GM23338 (cell line): Measurements from ENCODE around the gene IL7R. TPM values are rescaled to one million over a fixed set of nuclear protein-coding genes. Genes with fewer than 3 reads are reported as not detected.
A peak's percentile ranks its signal among the peaks of the same experiment; 100 is the strongest.

Experiments used
- ATAC-seq: fragments of 200-7000 bp; cut with Tn5 transposase; 3 replicates; pipeline ENCODE4 v1.9.1; 2020
- DNase-seq: peaks from one replicate; pipeline ENCODE4 v3.0.0-alpha.2; 2015; ENCODE audit warnings: low spot score
- H2AFZ ChIP-seq: fragments of 200-600 bp; sonication (generic); 2 replicates; pipeline ENCODE4 v1.8.0; 2016; ENCODE audit warnings: antibody characterized with exemption, mild to moderate bottlenecking, moderate library complexity
- H3F3A ChIP-seq: fragments of 200-600 bp; sonication (generic); replicated peaks from 2 replicates; pipeline ENCODE4 v1.8.0; 2017; ENCODE audit warnings: antibody characterized with exemption, mixed run types, low read depth
- H3K27ac ChIP-seq: fragments of 200-600 bp; sonication (generic); 2 replicates; pipeline ENCODE4 v1.6.1; 2016; ENCODE audit warnings: low read depth
- H3K27me3 ChIP-seq: fragments of 200-600 bp; sonication (generic); 2 replicates; pipeline ENCODE4 v1.8.0; 2016; ENCODE audit warnings: mild to moderate bottlenecking, mixed run types, moderate library complexity; ENCODE audit not compliant: insufficient read depth
- H3K36me3 ChIP-seq: fragments of 200-600 bp; sonication (generic); 2 replicates; pipeline ENCODE4 v1.8.0; 2016; ENCODE audit warnings: mild to moderate bottlenecking; ENCODE audit not compliant: insufficient read depth
- H3K4me1 ChIP-seq: fragments of 200-600 bp; sonication (generic); 2 replicates; pipeline ENCODE4 v1.8.0; 2016; ENCODE audit warnings: mild to moderate bottlenecking, moderate library complexity; ENCODE audit not compliant: insufficient read depth
- H3K4me2 ChIP-seq: fragments of 200-600 bp; sonication (generic); 2 replicates; pipeline ENCODE4 v1.7.1; 2017; ENCODE audit warnings: mixed run types
- H3K4me3 ChIP-seq: fragments of 200-600 bp; sonication (generic); 2 replicates; pipeline ENCODE4 v1.6.1; 2016; ENCODE audit warnings: mixed run types
- H3K79me2 ChIP-seq: fragments of 200-600 bp; sonication (generic); replicated peaks from 2 replicates; pipeline ENCODE4 v1.8.0; 2017; ENCODE audit warnings: mild to moderate bottlenecking; ENCODE audit not compliant: insufficient read depth
- H3K9me2 ChIP-seq: fragments of 200-600 bp; sonication (generic); 2 replicates; pipeline ENCODE4 v1.8.0; 2017; ENCODE audit not compliant: insufficient read depth
- H4K20me1 ChIP-seq: fragments of 200-600 bp; sonication (generic); replicated peaks from 2 replicates; pipeline ENCODE4 v1.8.0; 2017; ENCODE audit warnings: mild to moderate bottlenecking; ENCODE audit not compliant: insufficient read depth
- H3K27ac Mint-ChIP-seq: 2 replicates; pipeline ENCODE4 v1.8.0; 2020; ENCODE audit warnings: inconsistent platforms, mild to moderate bottlenecking, moderate library complexity, mixed read lengths
- H3K27me3 Mint-ChIP-seq: 3 replicates; pipeline ENCODE4 v1.8.0; 2022; ENCODE audit warnings: low read depth, mild to moderate bottlenecking, moderate library complexity, mixed read lengths, inconsistent platforms; ENCODE audit not compliant: insufficient read depth, poor library complexity
- H3K36me3 Mint-ChIP-seq: 3 replicates; pipeline ENCODE4 v1.8.0; 2021; ENCODE audit warnings: low read depth, mild to moderate bottlenecking, inconsistent platforms, moderate library complexity, mixed read lengths
- H3K4me1 Mint-ChIP-seq: 3 replicates; pipeline ENCODE4 v1.8.0; 2020; ENCODE audit warnings: mild to moderate bottlenecking, inconsistent platforms, mixed read lengths
- H3K4me3 Mint-ChIP-seq: 3 replicates; pipeline ENCODE4 v1.8.0; 2021; ENCODE audit warnings: moderate library complexity, mild to moderate bottlenecking, inconsistent platforms, mixed read lengths
- H3K9me3 Mint-ChIP-seq: 3 replicates; pipeline ENCODE4 v1.8.0; 2020; ENCODE audit warnings: moderate library complexity, mild to moderate bottlenecking, inconsistent platforms, mixed read lengths
- POLR2AphosphoS5 ChIP-seq: IDR thresholded peaks from 2 replicates; pipeline ENCODE4 v1.6.1; 2016; ENCODE audit warnings: antibody characterized with exemption, low read depth
- STAT1 ChIP-seq: IDR thresholded peaks from one replicate; pipeline ENCODE4 v1.6.1; 2016; ENCODE audit warnings: antibody characterized with exemption; ENCODE audit not compliant: unreplicated experiment
- ZNF331 ChIP-seq: fragments of 250-450 bp; sonication (Bioruptor Pico); IDR thresholded peaks from 2 replicates; pipeline ENCODE4 v1.5.0; 2020; ENCODE audit warnings: low read depth, mild to moderate bottlenecking, moderate library complexity
- ZNF462 ChIP-seq: fragments of 250-450 bp; sonication (Bioruptor Pico); IDR thresholded peaks from 2 replicates; pipeline ENCODE4 v1.5.0; 2020; ENCODE audit warnings: mild to moderate bottlenecking, moderate library complexity
- polyA plus RNA-seq: library from polyadenylated mRNA; unstranded; fragments of >200 nt; fragmentation: Nextera tagmentation; extraction: Ambion mirVana; gene quantifications from 2 replicates; pipeline ENCODE4 v1.2.1, GENCODE V29; 2016
- small RNA-seq: library from RNA; depleted of rRNA; stranded (forward); fragments of <200 nt; gene quantifications from one replicate; pipeline ENCODE3, GENCODE V24; 2014; ENCODE audit warnings: low replicate concordance
- total RNA-seq: library from RNA; depleted of rRNA; stranded (reverse); fragments of >200 nt; shearing (Covaris generic); gene quantifications from 2 replicates; pipeline ENCODE4 v1.2.3, GENCODE V29; 2014; rRNA removed
- TF ChIP-seq, protein P1 (sequence below), 2 experiments: fragments of 200-600 bp in 1 of 2; sonication (generic) in 1 of 2; conservative IDR thresholded peaks; 2 replicates each; pipeline versions ENCODE4 v1.5.1 to v1.6.1; 2016 to 2017; ENCODE audit warnings: antibody characterized with exemption in 2 of 2, low read depth in 2 of 2, mild to moderate bottlenecking in 2 of 2, moderate library complexity in 1 of 2

Gene IL7R
- total and polyA plus RNA-seq, 2 experiments from 2014 or later: not detected

GRCh38 chr5:35926389-35927051 is 69.8 kb downstream of the IL7R start:
- H3K4me3 ChIP-seq: no peak overlapping the region
- no peak overlapping the region for H3K27ac ChIP-seq
- Mint-ChIP-seq H3K9me3 (no peaks in the 10 kb centered on the region), H3K27me3 (peaks cover 27% of the 10 kb centered on the region), H3K36me3 (no peaks in the 10 kb centered on the region), H3K4me3 (no peak overlapping the region), H3K4me1 (peaks cover 5% of the 10 kb centered on the region; the same call in 2 of the 3 replicates), H3K27ac (no peak overlapping the region)
- TF ChIP-seq ZNF331 (CRISPR knock-in tag): no peak
- TF ChIP-seq POLR2AphosphoS5: no peak
- no peak for TF ChIP-seq ZNF462 (CRISPR knock-in tag)
- TF ChIP-seq, protein P1, sequence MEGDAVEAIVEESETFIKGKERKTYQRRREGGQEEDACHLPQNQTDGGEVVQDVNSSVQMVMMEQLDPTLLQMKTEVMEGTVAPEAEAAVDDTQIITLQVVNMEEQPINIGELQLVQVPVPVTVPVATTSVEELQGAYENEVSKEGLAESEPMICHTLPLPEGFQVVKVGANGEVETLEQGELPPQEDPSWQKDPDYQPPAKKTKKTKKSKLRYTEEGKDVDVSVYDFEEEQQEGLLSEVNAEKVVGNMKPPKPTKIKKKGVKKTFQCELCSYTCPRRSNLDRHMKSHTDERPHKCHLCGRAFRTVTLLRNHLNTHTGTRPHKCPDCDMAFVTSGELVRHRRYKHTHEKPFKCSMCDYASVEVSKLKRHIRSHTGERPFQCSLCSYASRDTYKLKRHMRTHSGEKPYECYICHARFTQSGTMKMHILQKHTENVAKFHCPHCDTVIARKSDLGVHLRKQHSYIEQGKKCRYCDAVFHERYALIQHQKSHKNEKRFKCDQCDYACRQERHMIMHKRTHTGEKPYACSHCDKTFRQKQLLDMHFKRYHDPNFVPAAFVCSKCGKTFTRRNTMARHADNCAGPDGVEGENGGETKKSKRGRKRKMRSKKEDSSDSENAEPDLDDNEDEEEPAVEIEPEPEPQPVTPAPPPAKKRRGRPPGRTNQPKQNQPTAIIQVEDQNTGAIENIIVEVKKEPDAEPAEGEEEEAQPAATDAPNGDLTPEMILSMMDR (conservative IDR thresholded peaks at IDR 0.05; ENCODE audit: low read depth in 2 of 2): peak; percentile 92
- no peak for TF ChIP-seq STAT1
- H3K79me2 ChIP-seq: no peaks in the 10 kb centered on the region
- no peak overlapping the region for H3K4me2 ChIP-seq
- DNase-seq: peak; percentile 88
- no peaks in the 10 kb centered on the region for H3K4me1 ChIP-seq
- no peaks in the 10 kb centered on the region for H3K9me2 ChIP-seq
- H2AFZ ChIP-seq: peak overlapping the region; percentile 85; the same call in 1 of the 2 replicates
- no peaks in the 10 kb centered on the region for H4K20me1 ChIP-seq
- no peaks in the 10 kb centered on the region for H3F3A ChIP-seq
- H3K36me3 ChIP-seq: no peaks in the 10 kb centered on the region
- peak; percentile 85 for ATAC-seq
- peaks cover 26% of the 10 kb centered on the region for H3K27me3 ChIP-seq

Small RNA genes within 50 kb of the gene (small RNA-seq; reads per million reads assigned to genes)
- gene AC112204.1: not detected

Other genes with a start within 250 kb of the IL7R start
- gene SPEF2, start 239.0 kb upstream of the IL7R start, total RNA-seq: 0.17 and 7.4 TPM in 2 replicates
- 0.21 and 0.28 TPM in 2 replicates for gene SPEF2, start 239.0 kb upstream of the IL7R start, polyA plus RNA-seq
- gene CAPSL, start 81.7 kb downstream of the IL7R start, total RNA-seq: not detected in 2 replicates
- gene CAPSL, start 81.7 kb downstream of the IL7R start, polyA plus RNA-seq: 0.37 and 0.73 TPM in 2 replicates
- 1.8 and 3.1 TPM in 2 replicates for gene UGT3A1, start 134.5 kb downstream of the IL7R start, total RNA-seq
- gene UGT3A1, start 134.5 kb downstream of the IL7R start, polyA plus RNA-seq: 1.4 and 1.6 TPM in 2 replicates
- gene UGT3A2, start 210.0 kb downstream of the IL7R start, total RNA-seq: 27.0 and 29.6 TPM in 2 replicates
- gene UGT3A2, start 210.0 kb downstream of the IL7R start, polyA plus RNA-seq: 17.2 and 19.5 TPM in 2 replicates